ENCODE data around the gene CTNNA3. TPM values are rescaled to one million over a fixed set of nuclear protein-coding genes. Genes with fewer than 3 reads are reported as not detected.

The CTNNA3 gene
- total and polyA plus RNA-seq, 4 donors: 0.16 to 2.4 (median 1.4) TPM

GRCh38 chr10:66472156-66472555 lies 1223.8 kb downstream of the CTNNA3 start:
- WGBS: 62% methylated on average over 1 of the region's 1 CpG
- Histone ChIP-seq H3K36me3 (ENCODE audit: control insufficient read depth in 4 of 4, insufficient read depth in 3 of 4, low read depth in 1 of 4, low read length in 3 of 4) (no peaks in the 10 kb centered on the region), H3K27me3 (ENCODE audit: control insufficient read depth in 4 of 4, insufficient read depth in 4 of 4, low read length in 3 of 4) (no peaks in the 10 kb centered on the region), H3K4me3 (ENCODE audit: low read depth in 1 of 3, low read length in 3 of 3) (no peak overlapping the region), H3K27ac (ENCODE audit: low read depth in 1 of 2, low read length in 2 of 2) (no peak overlapping the region), H3K9ac (ENCODE audit: low read depth in 1 of 2, low read length in 2 of 2) (no peak overlapping the region), H3K4me1 (ENCODE audit: control insufficient read depth in 4 of 4, insufficient read depth in 4 of 4, low read length in 3 of 4) (no peaks in the 10 kb centered on the region), H3K9me3 (ENCODE audit: control insufficient read depth in 4 of 4, low read length in 3 of 4) (no peaks in the 10 kb centered on the region)
- no peak for DNase-seq (ENCODE audit: low spot score)
- TF ChIP-seq ZBTB33 (IDR thresholded peaks at IDR 0.05): no peak
- TF ChIP-seq RXRA (IDR thresholded peaks at IDR 0.05): no peak
- TF ChIP-seq HNF4A (conservative IDR thresholded peaks at IDR 0.05): no peak
- TF ChIP-seq CTCF (IDR thresholded peaks at IDR 0.05; ENCODE audit: low read depth, low read length, missing input control): no peak
- TF ChIP-seq REST (IDR thresholded peaks at IDR 0.05): no peak
- TF ChIP-seq, protein P1, sequence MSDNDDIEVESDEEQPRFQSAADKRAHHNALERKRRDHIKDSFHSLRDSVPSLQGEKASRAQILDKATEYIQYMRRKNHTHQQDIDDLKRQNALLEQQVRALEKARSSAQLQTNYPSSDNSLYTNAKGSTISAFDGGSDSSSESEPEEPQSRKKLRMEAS (IDR thresholded peaks at IDR 0.05): no peak
- TF ChIP-seq HNF4G (IDR thresholded peaks at IDR 0.05): no peak
- TF ChIP-seq NR2F2 (IDR thresholded peaks at IDR 0.05): no peak
- TF ChIP-seq SP1 (IDR thresholded peaks at IDR 0.05): no peak

DNA sequence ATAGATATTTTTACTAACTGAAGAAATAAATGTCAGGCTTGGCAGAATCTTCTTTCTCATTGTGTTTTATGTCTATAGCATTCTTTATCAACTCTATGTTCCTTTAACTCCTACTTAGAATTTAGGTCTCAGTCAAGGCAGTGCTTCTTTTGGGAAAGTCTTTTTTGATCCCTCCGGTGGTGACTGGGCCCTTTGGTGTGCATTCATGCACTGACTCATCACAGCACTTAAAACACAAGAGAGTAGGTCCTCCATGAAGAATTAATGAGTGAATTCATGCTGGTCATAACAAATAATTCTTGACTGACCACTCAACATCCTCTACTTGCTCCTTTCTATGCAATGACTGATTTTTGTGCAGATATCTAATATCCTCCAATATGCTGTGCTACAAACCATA lies 1229.0 kb downstream of the CTNNA3 start:
- no peak overlapping the region for H3K27ac ChIP-seq (ENCODE audit: low read depth in 1 of 2, low read length in 2 of 2)
- no peaks in the 10 kb centered on the region for H3K9me3 ChIP-seq (ENCODE audit: control insufficient read depth in 4 of 4, low read length in 3 of 4)
- TF ChIP-seq ZBTB33 (IDR thresholded peaks at IDR 0.05) (no peak), NR2F2 (IDR thresholded peaks at IDR 0.05) (no peak), JUND (IDR thresholded peaks at IDR 0.05) (no peak), CTCF (IDR thresholded peaks at IDR 0.05; ENCODE audit: low read depth, low read length, missing input control) (no peak), TAF1 (conservative IDR thresholded peaks at IDR 0.05) (no peak), FOXA1 (IDR thresholded peaks at IDR 0.05) (no peak), HNF4A (conservative IDR thresholded peaks at IDR 0.05) (no peak), RAD21 (IDR thresholded peaks at IDR 0.05) (no peak), REST (IDR thresholded peaks at IDR 0.05) (no peak), GABPA (IDR thresholded peaks at IDR 0.05 in 1 of 2, conservative IDR thresholded peaks at IDR 0.05 in 1 of 2) (no peak), EGR1 (IDR thresholded peaks at IDR 0.05; ENCODE audit: low read depth in 2 of 2) (no peak)
- TF ChIP-seq, protein P1 (IDR thresholded peaks at IDR 0.05): no peak
- DNase-seq (ENCODE audit: low spot score): no peak
- H3K4me1 ChIP-seq (ENCODE audit: control insufficient read depth in 4 of 4, insufficient read depth in 4 of 4, low read length in 3 of 4): no peaks in the 10 kb centered on the region
- no peak overlapping the region for H3K4me3 ChIP-seq (ENCODE audit: low read depth in 1 of 3, low read length in 3 of 3)
- 82% methylated on average over 1 of the region's 1 CpG for WGBS
- no peaks in the 10 kb centered on the region for H3K36me3 ChIP-seq (ENCODE audit: control insufficient read depth in 4 of 4, insufficient read depth in 3 of 4, low read depth in 1 of 4, low read length in 3 of 4)
- no peaks in the 10 kb centered on the region for H3K27me3 ChIP-seq (ENCODE audit: control insufficient read depth in 4 of 4, insufficient read depth in 4 of 4, low read length in 3 of 4)
- H3K9ac ChIP-seq (ENCODE audit: low read depth in 1 of 2, low read length in 2 of 2): no peak overlapping the region
